ENCODE results near the gene MPO.

DNA sequence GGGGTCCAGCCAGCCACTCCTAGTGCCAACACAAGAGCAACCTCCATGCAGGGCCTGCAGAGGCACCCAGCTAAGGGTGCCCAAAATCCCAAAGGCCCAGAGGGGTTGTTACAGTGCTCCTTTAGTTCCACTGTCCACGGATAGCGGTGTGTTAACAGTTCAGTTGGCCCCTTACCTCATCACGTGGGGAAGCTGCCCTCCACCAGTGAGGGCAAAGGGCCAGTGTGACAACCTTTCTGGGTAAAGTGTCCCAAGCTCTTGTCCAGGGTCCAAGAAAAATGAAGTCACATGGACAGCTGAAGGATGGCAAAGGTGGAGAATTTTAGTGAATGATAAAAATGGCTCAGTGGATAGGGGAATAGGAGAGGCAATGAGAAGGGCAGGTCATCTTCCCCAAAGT lies 53.0 kb downstream of the MPO start:
- no peak for TF ChIP-seq POLR2A (IDR thresholded peaks at IDR 0.05; ENCODE audit: borderline replicate concordance, extremely low read depth, insufficient read depth, insufficient read length)
- TF ChIP-seq, protein P1, sequence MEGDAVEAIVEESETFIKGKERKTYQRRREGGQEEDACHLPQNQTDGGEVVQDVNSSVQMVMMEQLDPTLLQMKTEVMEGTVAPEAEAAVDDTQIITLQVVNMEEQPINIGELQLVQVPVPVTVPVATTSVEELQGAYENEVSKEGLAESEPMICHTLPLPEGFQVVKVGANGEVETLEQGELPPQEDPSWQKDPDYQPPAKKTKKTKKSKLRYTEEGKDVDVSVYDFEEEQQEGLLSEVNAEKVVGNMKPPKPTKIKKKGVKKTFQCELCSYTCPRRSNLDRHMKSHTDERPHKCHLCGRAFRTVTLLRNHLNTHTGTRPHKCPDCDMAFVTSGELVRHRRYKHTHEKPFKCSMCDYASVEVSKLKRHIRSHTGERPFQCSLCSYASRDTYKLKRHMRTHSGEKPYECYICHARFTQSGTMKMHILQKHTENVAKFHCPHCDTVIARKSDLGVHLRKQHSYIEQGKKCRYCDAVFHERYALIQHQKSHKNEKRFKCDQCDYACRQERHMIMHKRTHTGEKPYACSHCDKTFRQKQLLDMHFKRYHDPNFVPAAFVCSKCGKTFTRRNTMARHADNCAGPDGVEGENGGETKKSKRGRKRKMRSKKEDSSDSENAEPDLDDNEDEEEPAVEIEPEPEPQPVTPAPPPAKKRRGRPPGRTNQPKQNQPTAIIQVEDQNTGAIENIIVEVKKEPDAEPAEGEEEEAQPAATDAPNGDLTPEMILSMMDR (IDR thresholded peaks at IDR 0.05 in 2 of 3, conservative IDR thresholded peaks at IDR 0.05 in 1 of 3; ENCODE audit: borderline replicate concordance in 1 of 3, insufficient read depth in 1 of 3, low read depth in 2 of 3, low read length in 2 of 3), result no peak
- TF ChIP-seq SIN3A (IDR thresholded peaks at IDR 0.05; ENCODE audit: low read depth), result no peak
- TF ChIP-seq, protein P2, sequence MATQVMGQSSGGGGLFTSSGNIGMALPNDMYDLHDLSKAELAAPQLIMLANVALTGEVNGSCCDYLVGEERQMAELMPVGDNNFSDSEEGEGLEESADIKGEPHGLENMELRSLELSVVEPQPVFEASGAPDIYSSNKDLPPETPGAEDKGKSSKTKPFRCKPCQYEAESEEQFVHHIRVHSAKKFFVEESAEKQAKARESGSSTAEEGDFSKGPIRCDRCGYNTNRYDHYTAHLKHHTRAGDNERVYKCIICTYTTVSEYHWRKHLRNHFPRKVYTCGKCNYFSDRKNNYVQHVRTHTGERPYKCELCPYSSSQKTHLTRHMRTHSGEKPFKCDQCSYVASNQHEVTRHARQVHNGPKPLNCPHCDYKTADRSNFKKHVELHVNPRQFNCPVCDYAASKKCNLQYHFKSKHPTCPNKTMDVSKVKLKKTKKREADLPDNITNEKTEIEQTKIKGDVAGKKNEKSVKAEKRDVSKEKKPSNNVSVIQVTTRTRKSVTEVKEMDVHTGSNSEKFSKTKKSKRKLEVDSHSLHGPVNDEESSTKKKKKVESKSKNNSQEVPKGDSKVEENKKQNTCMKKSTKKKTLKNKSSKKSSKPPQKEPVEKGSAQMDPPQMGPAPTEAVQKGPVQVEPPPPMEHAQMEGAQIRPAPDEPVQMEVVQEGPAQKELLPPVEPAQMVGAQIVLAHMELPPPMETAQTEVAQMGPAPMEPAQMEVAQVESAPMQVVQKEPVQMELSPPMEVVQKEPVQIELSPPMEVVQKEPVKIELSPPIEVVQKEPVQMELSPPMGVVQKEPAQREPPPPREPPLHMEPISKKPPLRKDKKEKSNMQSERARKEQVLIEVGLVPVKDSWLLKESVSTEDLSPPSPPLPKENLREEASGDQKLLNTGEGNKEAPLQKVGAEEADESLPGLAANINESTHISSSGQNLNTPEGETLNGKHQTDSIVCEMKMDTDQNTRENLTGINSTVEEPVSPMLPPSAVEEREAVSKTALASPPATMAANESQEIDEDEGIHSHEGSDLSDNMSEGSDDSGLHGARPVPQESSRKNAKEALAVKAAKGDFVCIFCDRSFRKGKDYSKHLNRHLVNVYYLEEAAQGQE (IDR thresholded peaks at IDR 0.05; ENCODE audit: low read depth), result no peak
